ENCODE measurements around the gene GDF11.

GDF11 gene

GRCh38 chr12:55726971-55727370 lies 16.0 kb upstream of the GDF11 start:
- Histone ChIP-seq H3K79me2 (ENCODE audit: insufficient read depth, low read length) (0 out of 2 replicates have a peak, but pooled peaks cover 6% of the 10 kb centered on the region), H3K4me3 (ENCODE audit: insufficient read depth, low read length, poor library complexity, severe bottlenecking) (no peak overlapping the region), H3F3A (ENCODE audit: insufficient read depth) (peaks cover 30% of the 10 kb centered on the region), H3K4me2 (ENCODE audit: low read depth, low read length, poor library complexity, severe bottlenecking) (peak overlapping the region; percentile 77), H4K20me1 (ENCODE audit: low read depth, low read length) (no peaks in the 10 kb centered on the region), H3K27me3 (ENCODE audit: low read length) (no peaks in the 10 kb centered on the region), H3K36me3 (ENCODE audit: low read length) (no peaks in the 10 kb centered on the region), H3K27ac (ENCODE audit: low read depth, low read length) (no peak overlapping the region), H3K9ac (ENCODE audit: low read length) (no peak overlapping the region), H3K9me2 (replicated peaks; ENCODE audit: insufficient read depth, low read length) (no peaks in the 10 kb centered on the region), H3K9me3 (ENCODE audit: insufficient read depth, low read length) (no peaks in the 10 kb centered on the region), H2AFZ (ENCODE audit: low read depth, low read length, severe bottlenecking) (no peak overlapping the region)
- TF ChIP-seq EZH2phosphoT487 (conservative IDR thresholded peaks at IDR 0.05; ENCODE audit: low read length) (no peak), CTCF (IDR thresholded peaks at IDR 0.05; ENCODE audit: insufficient read depth, low read length, poor library complexity, severe bottlenecking) (no peak)

- Histone ChIP-seq H3K27ac (ENCODE audit: low read depth, low read length) (peak overlapping the region; percentile 62), H3K27me3 (ENCODE audit: low read length) (no peaks in the 10 kb centered on the region), H3K4me3 (ENCODE audit: insufficient read depth, low read length, poor library complexity, severe bottlenecking) (peak overlapping the region; percentile 56), H3K9me2 (replicated peaks; ENCODE audit: insufficient read depth, low read length) (no peaks in the 10 kb centered on the region), H4K20me1 (ENCODE audit: low read depth, low read length) (no peaks in the 10 kb centered on the region), H3K9me3 (ENCODE audit: insufficient read depth, low read length) (no peaks in the 10 kb centered on the region), H3F3A (ENCODE audit: insufficient read depth) (peaks cover 30% of the 10 kb centered on the region), H3K9ac (ENCODE audit: low read length) (peak overlapping the region; percentile 77), H3K4me2 (ENCODE audit: low read depth, low read length, poor library complexity, severe bottlenecking) (peak overlapping the region; percentile 77), H3K79me2 (ENCODE audit: insufficient read depth, low read length) (0 out of 2 replicates have a peak, but pooled peaks cover 6% of the 10 kb centered on the region), H2AFZ (ENCODE audit: low read depth, low read length, severe bottlenecking) (no peak overlapping the region), H3K36me3 (ENCODE audit: low read length) (no peaks in the 10 kb centered on the region)
- TF ChIP-seq EZH2phosphoT487 (conservative IDR thresholded peaks at IDR 0.05; ENCODE audit: low read length) (no peak), CTCF (IDR thresholded peaks at IDR 0.05; ENCODE audit: insufficient read depth, low read length, poor library complexity, severe bottlenecking) (no peak)
Measured at GRCh38 chr12:55727643-55728185, 15.2 kb upstream of the GDF11 start.

GRCh38 chr12:55728186-55728938 lies 14.6 kb upstream of the GDF11 start:
- H3K79me2 ChIP-seq (ENCODE audit: insufficient read depth, low read length): 0 out of 2 replicates have a peak, but pooled peaks cover 6% of the 10 kb centered on the region
- H3K9me2 ChIP-seq (replicated peaks; ENCODE audit: insufficient read depth, low read length): no peaks in the 10 kb centered on the region
- peaks cover 30% of the 10 kb centered on the region for H3F3A ChIP-seq (ENCODE audit: insufficient read depth)

More at GRCh38 chr12:55728186-55728938, 14.6 kb upstream of the GDF11 start:
- H3K27ac ChIP-seq (ENCODE audit: low read depth, low read length): peak overlapping the region; percentile 62
- TF ChIP-seq EZH2phosphoT487 (conservative IDR thresholded peaks at IDR 0.05; ENCODE audit: low read length): no peak
- TF ChIP-seq CTCF (IDR thresholded peaks at IDR 0.05; ENCODE audit: insufficient read depth, low read length, poor library complexity, severe bottlenecking): no peak
- H4K20me1 ChIP-seq (ENCODE audit: low read depth, low read length): no peaks in the 10 kb centered on the region
- H3K36me3 ChIP-seq (ENCODE audit: low read length): no peaks in the 10 kb centered on the region
- peak overlapping the region; percentile 77 for H3K4me2 ChIP-seq (ENCODE audit: low read depth, low read length, poor library complexity, severe bottlenecking)
- H3K9ac ChIP-seq (ENCODE audit: low read length): peak overlapping the region; percentile 77
- H2AFZ ChIP-seq (ENCODE audit: low read depth, low read length, severe bottlenecking): peak overlapping the region; percentile 57
- H3K4me3 ChIP-seq (ENCODE audit: insufficient read depth, low read length, poor library complexity, severe bottlenecking): peak overlapping the region; percentile 56
- H3K27me3 ChIP-seq (ENCODE audit: low read length): no peaks in the 10 kb centered on the region
- no peaks in the 10 kb centered on the region for H3K9me3 ChIP-seq (ENCODE audit: insufficient read depth, low read length)

Measured in SU-DHL-6 (cell line).